ENCODE data around the gene PITPNC1.

The PITPNC1 gene

DNA sequence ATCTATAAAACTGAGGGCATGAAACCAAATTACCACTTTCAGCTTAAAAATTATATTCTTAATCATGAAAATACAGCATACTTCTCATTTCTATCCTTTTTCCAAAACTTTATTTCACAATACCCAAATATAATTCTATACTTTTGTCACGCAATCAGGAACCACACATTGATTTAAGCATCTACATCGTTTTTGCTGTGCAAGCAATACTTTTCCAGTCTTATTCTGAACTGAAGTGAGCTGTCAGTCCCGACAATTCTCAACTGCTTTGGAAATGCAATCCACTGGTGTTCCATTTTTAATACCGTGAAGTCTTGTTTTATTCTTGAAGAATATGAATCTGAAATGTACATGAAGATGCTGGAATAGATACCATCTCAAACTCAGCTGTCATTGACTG, 280.5 kb downstream of the PITPNC1 start:
- Histone ChIP-seq H3K27ac (ENCODE audit: low read depth, low read length) (no peak overlapping the region), H3K27me3 (ENCODE audit: insufficient read depth, low read length) (no peaks in the 10 kb centered on the region), H3K9ac (ENCODE audit: low read depth, low read length) (no peak overlapping the region), H3K4me1 (ENCODE audit: insufficient read depth, low read length) (no peaks in the 10 kb centered on the region), H3K36me3 (ENCODE audit: insufficient read depth, low read length) (peaks cover 6% of the 10 kb centered on the region; the same call in 1 of the 2 replicates), H3K4me3 (ENCODE audit: low read length) (no peak overlapping the region), H3K9me3 (ENCODE audit: insufficient read depth, low read depth, low read length) (peaks cover 16% of the 10 kb centered on the region)
- 95% methylated on average over 4 of the region's 4 CpGs for WGBS

DNA sequence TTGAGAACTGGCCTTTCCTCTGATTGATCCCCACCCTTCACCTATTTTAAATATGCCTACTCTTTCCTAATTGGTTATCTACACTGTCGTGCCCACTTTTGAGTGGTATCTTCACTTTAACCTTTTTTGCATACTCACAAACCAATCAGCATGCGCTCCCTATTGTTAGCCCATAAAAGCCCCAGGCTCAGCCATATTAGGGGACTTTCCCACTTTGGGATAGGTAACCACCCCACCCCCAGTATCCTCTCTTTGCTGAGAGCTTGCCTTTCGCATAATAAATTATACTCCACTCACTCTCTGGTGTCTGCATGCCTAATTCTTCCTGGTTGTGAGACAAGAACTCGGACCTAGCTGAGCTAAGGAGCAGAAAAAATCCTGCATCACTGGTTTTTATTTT, 281.2 kb downstream of the PITPNC1 start:
- no peak overlapping the region for H3K9ac ChIP-seq (ENCODE audit: low read depth, low read length)
- H3K36me3 ChIP-seq (ENCODE audit: insufficient read depth, low read length): peaks cover 6% of the 10 kb centered on the region; the same call in 1 of the 2 replicates
- no peaks in the 10 kb centered on the region for H3K4me1 ChIP-seq (ENCODE audit: insufficient read depth, low read length)
- H3K27me3 ChIP-seq (ENCODE audit: insufficient read depth, low read length): no peaks in the 10 kb centered on the region
- H3K9me3 ChIP-seq (ENCODE audit: insufficient read depth, low read depth, low read length): peaks cover 16% of the 10 kb centered on the region
- H3K4me3 ChIP-seq (ENCODE audit: low read length): no peak overlapping the region
- WGBS: 95% methylated on average over 4 of the region's 4 CpGs
- H3K27ac ChIP-seq (ENCODE audit: low read depth, low read length): no peak overlapping the region

- H3K27ac ChIP-seq (ENCODE audit: low read depth, low read length): no peak overlapping the region
Observed at GRCh38 chr17:67659028-67659427, 281.9 kb downstream of the PITPNC1 start.

GRCh38 chr17:67662712-67663111, 285.6 kb downstream of the PITPNC1 start:
- Histone ChIP-seq H3K9ac (ENCODE audit: low read depth, low read length) (no peak overlapping the region), H3K36me3 (ENCODE audit: insufficient read depth, low read length) (peaks cover 6% of the 10 kb centered on the region; the same call in 1 of the 2 replicates)

More at GRCh38 chr17:67659028-67659427, 281.9 kb downstream of the PITPNC1 start:
- Histone ChIP-seq H3K4me3 (ENCODE audit: low read length) (no peak overlapping the region), H3K36me3 (ENCODE audit: insufficient read depth, low read length) (peaks cover 6% of the 10 kb centered on the region; the same call in 1 of the 2 replicates), H3K9ac (ENCODE audit: low read depth, low read length) (no peak overlapping the region), H3K4me1 (ENCODE audit: insufficient read depth, low read length) (no peaks in the 10 kb centered on the region), H3K9me3 (ENCODE audit: insufficient read depth, low read depth, low read length) (peaks cover 16% of the 10 kb centered on the region), H3K27me3 (ENCODE audit: insufficient read depth, low read length) (no peaks in the 10 kb centered on the region)
- WGBS: 93% methylated on average over 1 of the region's 1 CpG

GRCh38 chr17:67663457-67663856, 286.4 kb downstream of the PITPNC1 start:
- Histone ChIP-seq H3K9ac (ENCODE audit: low read depth, low read length) (no peak overlapping the region), H3K4me3 (ENCODE audit: low read length) (no peak overlapping the region), H3K27me3 (ENCODE audit: insufficient read depth, low read length) (no peaks in the 10 kb centered on the region), H3K4me1 (ENCODE audit: insufficient read depth, low read length) (no peaks in the 10 kb centered on the region), H3K9me3 (ENCODE audit: insufficient read depth, low read depth, low read length) (peaks cover 9% of the 10 kb centered on the region), H3K27ac (ENCODE audit: low read depth, low read length) (no peak overlapping the region), H3K36me3 (ENCODE audit: insufficient read depth, low read length) (0 out of 2 replicates have a peak, but pooled peaks cover 5% of the 10 kb centered on the region)
- 93% methylated on average over 9 of the region's 9 CpGs for WGBS

More at GRCh38 chr17:67662712-67663111, 285.6 kb downstream of the PITPNC1 start:
- H3K4me3 ChIP-seq (ENCODE audit: low read length): no peak overlapping the region
- H3K9me3 ChIP-seq (ENCODE audit: insufficient read depth, low read depth, low read length): peaks cover 13% of the 10 kb centered on the region
- no peaks in the 10 kb centered on the region for H3K27me3 ChIP-seq (ENCODE audit: insufficient read depth, low read length)
- no peaks in the 10 kb centered on the region for H3K4me1 ChIP-seq (ENCODE audit: insufficient read depth, low read length)
- no peak overlapping the region for H3K27ac ChIP-seq (ENCODE audit: low read depth, low read length)

DNA sequence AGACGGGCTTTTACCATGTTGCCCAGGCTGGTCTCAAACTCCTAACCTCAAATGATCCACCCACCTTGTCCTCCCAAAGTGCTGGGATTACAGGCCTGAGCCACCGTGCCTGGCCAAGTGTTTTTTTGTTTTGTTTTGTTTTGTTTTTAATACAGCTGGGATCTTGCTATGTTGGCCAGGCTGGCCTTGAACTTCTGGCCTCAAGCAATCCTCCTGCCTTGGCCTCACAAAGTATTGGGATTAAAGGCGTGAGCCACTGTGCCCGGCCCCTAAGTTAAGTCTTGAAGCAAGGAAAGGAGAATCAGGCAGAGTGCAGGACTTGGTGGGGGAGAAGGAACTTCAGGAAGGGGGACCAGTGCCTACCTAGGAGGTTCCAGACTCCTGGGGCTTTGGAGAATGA, 288.9 kb downstream of the PITPNC1 start:
- Histone ChIP-seq H3K9ac (ENCODE audit: low read depth, low read length) (no peak overlapping the region), H3K27me3 (ENCODE audit: insufficient read depth, low read length) (no peaks in the 10 kb centered on the region), H3K4me3 (ENCODE audit: low read length) (no peak overlapping the region), H3K27ac (ENCODE audit: low read depth, low read length) (no peak overlapping the region), H3K9me3 (ENCODE audit: insufficient read depth, low read depth, low read length) (0 out of 2 replicates have a peak, but pooled peaks cover 3% of the 10 kb centered on the region), H3K4me1 (ENCODE audit: insufficient read depth, low read length) (no peaks in the 10 kb centered on the region), H3K36me3 (ENCODE audit: insufficient read depth, low read length) (peaks cover 9% of the 10 kb centered on the region)
- WGBS: 98% methylated on average over 4 of the region's 4 CpGs

DNA sequence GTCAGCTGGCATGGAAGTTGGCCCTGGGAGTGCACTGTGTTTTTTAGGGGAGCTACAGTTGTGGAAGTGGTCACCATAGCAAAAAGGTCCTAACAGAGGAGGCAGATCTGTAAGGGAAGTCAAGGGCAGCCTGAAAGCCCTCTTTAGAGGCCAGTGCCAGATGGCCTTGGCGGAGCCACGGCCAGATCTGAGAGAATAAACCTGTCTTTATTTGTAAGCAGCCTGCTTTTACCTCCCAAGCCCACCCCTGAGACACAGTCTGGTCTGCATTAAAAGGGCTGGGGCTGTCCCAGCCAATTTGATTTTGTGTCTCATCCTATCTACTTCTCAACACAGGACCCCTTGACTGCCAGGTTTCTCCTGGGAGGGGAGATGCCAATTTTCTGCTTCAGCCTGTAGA, 289.6 kb downstream of the PITPNC1 start:
- no peaks in the 10 kb centered on the region for H3K27me3 ChIP-seq (ENCODE audit: insufficient read depth, low read length)
- H3K9me3 ChIP-seq (ENCODE audit: insufficient read depth, low read depth, low read length): 0 out of 2 replicates have a peak, but pooled peaks cover 3% of the 10 kb centered on the region
- 96% methylated on average over 2 of the region's 2 CpGs for WGBS
- H3K27ac ChIP-seq (ENCODE audit: low read depth, low read length): no peak overlapping the region
- no peaks in the 10 kb centered on the region for H3K4me1 ChIP-seq (ENCODE audit: insufficient read depth, low read length)
- no peak overlapping the region for H3K9ac ChIP-seq (ENCODE audit: low read depth, low read length)
- peaks cover 13% of the 10 kb centered on the region for H3K36me3 ChIP-seq (ENCODE audit: insufficient read depth, low read length)
- no peak overlapping the region for H3K4me3 ChIP-seq (ENCODE audit: low read length)

- H3K9me3 ChIP-seq (ENCODE audit: insufficient read depth, low read depth, low read length): 0 out of 2 replicates have a peak, but pooled peaks cover 3% of the 10 kb centered on the region
- no peaks in the 10 kb centered on the region for H3K4me1 ChIP-seq (ENCODE audit: insufficient read depth, low read length)
- H3K27me3 ChIP-seq (ENCODE audit: insufficient read depth, low read length): no peaks in the 10 kb centered on the region
- no peak overlapping the region for H3K4me3 ChIP-seq (ENCODE audit: low read length)
- H3K36me3 ChIP-seq (ENCODE audit: insufficient read depth, low read length): peaks cover 24% of the 10 kb centered on the region
- H3K9ac ChIP-seq (ENCODE audit: low read depth, low read length): no peak overlapping the region
- WGBS: 93% methylated on average over 3 of the region's 3 CpGs
- H3K27ac ChIP-seq (ENCODE audit: low read depth, low read length): no peak overlapping the region
Observed at GRCh38 chr17:67671493-67671892, 294.4 kb downstream of the PITPNC1 start.

GRCh38 chr17:67672592-67673335, 295.7 kb downstream of the PITPNC1 start:
- Histone ChIP-seq H3K4me3 (ENCODE audit: low read length) (no peak overlapping the region), H3K27me3 (ENCODE audit: insufficient read depth, low read length) (no peaks in the 10 kb centered on the region), H3K9ac (ENCODE audit: low read depth, low read length) (no peak overlapping the region), H3K27ac (ENCODE audit: low read depth, low read length) (no peak overlapping the region), H3K36me3 (ENCODE audit: insufficient read depth, low read length) (peaks cover 24% of the 10 kb centered on the region), H3K9me3 (ENCODE audit: insufficient read depth, low read depth, low read length) (0 out of 2 replicates have a peak, but pooled peaks cover 3% of the 10 kb centered on the region), H3K4me1 (ENCODE audit: insufficient read depth, low read length) (no peaks in the 10 kb centered on the region)
- 95% methylated on average over 10 of the region's 10 CpGs for WGBS

DNA sequence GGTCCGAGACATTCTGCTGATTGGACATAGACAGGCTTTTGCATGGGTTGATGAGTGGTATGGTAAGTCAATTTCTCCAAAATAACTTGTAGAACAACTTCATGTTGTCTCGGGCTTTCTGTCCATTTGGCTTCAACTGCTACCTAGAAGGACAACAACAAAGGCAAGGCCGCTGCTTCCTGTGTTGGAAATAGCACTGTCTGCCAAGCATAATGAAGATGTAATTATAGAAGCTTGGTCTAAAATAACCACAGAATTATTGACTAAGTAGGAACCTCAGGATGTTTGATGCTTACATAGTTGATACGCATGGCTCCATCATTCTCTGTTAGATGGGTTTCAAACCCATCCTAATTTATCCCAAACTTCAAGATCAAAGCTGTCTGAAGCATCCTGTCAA, 298.4 kb downstream of the PITPNC1 start:
- Histone ChIP-seq H3K36me3 (ENCODE audit: insufficient read depth, low read length) (peaks cover 16% of the 10 kb centered on the region), H3K9ac (ENCODE audit: low read depth, low read length) (no peak overlapping the region), H3K27me3 (ENCODE audit: insufficient read depth, low read length) (no peaks in the 10 kb centered on the region), H3K9me3 (ENCODE audit: insufficient read depth, low read depth, low read length) (no peaks in the 10 kb centered on the region), H3K4me1 (ENCODE audit: insufficient read depth, low read length) (no peaks in the 10 kb centered on the region), H3K27ac (ENCODE audit: low read depth, low read length) (no peak overlapping the region), H3K4me3 (ENCODE audit: low read length) (no peak overlapping the region)
- 95% methylated on average over 4 of the region's 4 CpGs for WGBS

DNA sequence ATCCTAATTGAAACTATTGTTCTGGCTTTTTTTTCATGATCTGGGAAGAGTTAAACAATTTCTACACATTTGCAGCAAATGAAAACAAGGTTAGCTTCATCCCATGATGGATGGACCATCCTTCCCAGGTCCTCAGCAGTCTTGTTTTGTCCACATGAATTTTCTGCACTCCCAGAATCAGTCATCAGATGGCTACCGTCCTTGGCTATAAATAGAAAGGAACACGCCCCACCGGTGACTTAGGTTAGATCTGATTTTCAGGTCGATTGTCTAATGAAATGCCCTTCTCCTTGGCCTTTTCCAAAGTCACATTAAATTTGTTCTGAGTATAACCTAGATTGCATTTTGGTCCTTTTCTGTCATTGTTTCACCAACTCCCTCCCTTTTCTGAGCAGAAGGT, 299.2 kb downstream of the PITPNC1 start:
- Histone ChIP-seq H3K9ac (ENCODE audit: low read depth, low read length) (no peak overlapping the region), H3K36me3 (ENCODE audit: insufficient read depth, low read length) (peaks cover 15% of the 10 kb centered on the region), H3K4me3 (ENCODE audit: low read length) (no peak overlapping the region), H3K9me3 (ENCODE audit: insufficient read depth, low read depth, low read length) (no peaks in the 10 kb centered on the region), H3K27ac (ENCODE audit: low read depth, low read length) (no peak overlapping the region), H3K4me1 (ENCODE audit: insufficient read depth, low read length) (no peaks in the 10 kb centered on the region), H3K27me3 (ENCODE audit: insufficient read depth, low read length) (no peaks in the 10 kb centered on the region)
- WGBS: 97% methylated on average over 4 of the region's 4 CpGs

Measured in HUES64 (cell line).